WI38 (cell line): Measurements from ENCODE around the gene FAM83C.

Experiments
- H3K4me3 ChIP-seq: 2 replicates; pipeline ENCODE4 v1.5.1; 2011; ENCODE audit warnings: low read depth, mild to moderate bottlenecking, control low read depth, low read length
- TF ChIP-seq, protein P1 (sequence below): IDR thresholded peaks from 2 replicates; pipeline ENCODE4 v1.5.1; 2012; ENCODE audit warnings: low read depth, mild to moderate bottlenecking, control low read depth, low read length

FAM83C gene

GRCh38 chr20:35291654-35292503 is at the start of gene FAM83C:
Gene FAM83C, minus strand, starts transcription at chr20:35292425. Its CDS starts 121 bp downstream, at chr20:35292304.
- TF ChIP-seq, protein P1, sequence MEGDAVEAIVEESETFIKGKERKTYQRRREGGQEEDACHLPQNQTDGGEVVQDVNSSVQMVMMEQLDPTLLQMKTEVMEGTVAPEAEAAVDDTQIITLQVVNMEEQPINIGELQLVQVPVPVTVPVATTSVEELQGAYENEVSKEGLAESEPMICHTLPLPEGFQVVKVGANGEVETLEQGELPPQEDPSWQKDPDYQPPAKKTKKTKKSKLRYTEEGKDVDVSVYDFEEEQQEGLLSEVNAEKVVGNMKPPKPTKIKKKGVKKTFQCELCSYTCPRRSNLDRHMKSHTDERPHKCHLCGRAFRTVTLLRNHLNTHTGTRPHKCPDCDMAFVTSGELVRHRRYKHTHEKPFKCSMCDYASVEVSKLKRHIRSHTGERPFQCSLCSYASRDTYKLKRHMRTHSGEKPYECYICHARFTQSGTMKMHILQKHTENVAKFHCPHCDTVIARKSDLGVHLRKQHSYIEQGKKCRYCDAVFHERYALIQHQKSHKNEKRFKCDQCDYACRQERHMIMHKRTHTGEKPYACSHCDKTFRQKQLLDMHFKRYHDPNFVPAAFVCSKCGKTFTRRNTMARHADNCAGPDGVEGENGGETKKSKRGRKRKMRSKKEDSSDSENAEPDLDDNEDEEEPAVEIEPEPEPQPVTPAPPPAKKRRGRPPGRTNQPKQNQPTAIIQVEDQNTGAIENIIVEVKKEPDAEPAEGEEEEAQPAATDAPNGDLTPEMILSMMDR = no peak
- H3K4me3 ChIP-seq = no peak within 1 kb of the TSS

- H3K4me3 ChIP-seq = no peak overlapping the region
- TF ChIP-seq, protein P1 = no peak
Observed at GRCh38 chr20:35341366-35342028, 49.3 kb upstream of the FAM83C start.

GRCh38 chr20:35340436-35340835 is 48.2 kb upstream of the FAM83C start:
- TF ChIP-seq, protein P1 = no peak
- H3K4me3 ChIP-seq = no peak overlapping the region

DNA sequence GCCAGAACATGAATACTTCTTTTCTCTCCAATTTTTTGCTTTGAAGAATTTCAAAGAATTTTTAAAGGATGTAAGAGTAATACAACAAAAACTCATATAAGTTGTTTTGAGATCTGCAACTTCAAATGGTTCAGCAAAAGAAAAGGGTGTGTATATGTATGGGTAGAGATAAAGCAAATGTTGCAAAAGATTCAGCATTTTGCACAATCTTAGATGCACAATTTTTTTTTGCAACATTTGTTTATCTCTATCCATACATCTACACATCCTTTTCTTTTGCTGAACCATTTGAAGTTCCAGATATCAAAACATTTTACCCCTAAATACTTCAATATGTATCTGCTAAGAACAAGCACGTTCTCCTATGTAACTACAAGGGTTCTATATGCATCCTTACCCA is 47.4 kb upstream of the FAM83C start:
- TF ChIP-seq, protein P1 = no peak
- no peak overlapping the region for H3K4me3 ChIP-seq

DNA sequence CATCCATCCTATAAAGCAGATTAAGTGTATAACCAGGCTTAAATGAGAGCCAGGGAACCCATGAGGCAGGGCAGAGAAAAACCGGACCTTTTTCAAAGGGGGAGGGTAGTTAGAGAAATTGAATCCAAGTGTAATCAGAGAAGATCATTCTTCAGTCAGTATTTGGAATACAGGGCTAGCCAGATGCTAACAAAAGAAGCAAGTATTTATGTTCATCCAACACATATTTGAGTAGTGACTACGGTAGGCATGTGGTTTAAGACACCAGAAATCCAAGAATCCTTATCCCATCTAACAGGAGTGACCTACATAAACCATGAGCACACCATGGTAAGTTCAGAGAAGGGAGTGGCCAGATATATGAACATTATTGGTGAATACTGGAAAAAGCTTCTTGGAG is 46.8 kb upstream of the FAM83C start:
- no peak overlapping the region for H3K4me3 ChIP-seq
- TF ChIP-seq, protein P1 = no peak

- H3K4me3 ChIP-seq = no peak overlapping the region
- TF ChIP-seq, protein P1 = no peak
Observed at GRCh38 chr20:35334311-35335101, 42.3 kb upstream of the FAM83C start.
